Heart left ventricle (tissue), 16 donors: Measurements from ENCODE around the gene ATF4. TPM values are rescaled to one million over a fixed set of nuclear protein-coding genes. Genes with fewer than 3 reads are reported as not detected.
A peak's percentile ranks its signal among the peaks of the same experiment; 100 is the strongest.

Experiments
- ATAC-seq, 4 donors: fragments of 200-7000 bp; cut with Tn5 transposase; one replicate each; pipeline ENCODE4 v1.9.1; 2020 to 2022; ENCODE audit warnings: moderate library complexity in 4 of 4, mild to moderate bottlenecking in 3 of 4, moderate number of reproducible peaks in 1 of 4
- DNase-seq, 5 donors: peaks; one replicate each; pipeline ENCODE4 v3.0.0-alpha.2; 2020
- H3K27ac ChIP-seq, 12 donors: fragments of 200-600 bp; sonication (generic) in 4 of 12; one replicate each; pipeline versions ENCODE4 v1.5.0 to v1.8.0; 2016 to 2022; ENCODE audit warnings: mild to moderate bottlenecking in 2 of 12
- H3K27me3 ChIP-seq, 9 donors: fragments of 200-600 bp; sonication (generic) in 2 of 9; one replicate each; pipeline versions ENCODE4 v1.5.1 to v1.8.0; 2016 to 2022; ENCODE audit warnings: mild to moderate bottlenecking in 3 of 9
- H3K36me3 ChIP-seq, 9 donors: fragments of 200-600 bp; sonication (generic) in 2 of 9; one replicate each; pipeline versions ENCODE4 v1.5.0 to v1.8.0; 2018 to 2022; ENCODE audit warnings: mild to moderate bottlenecking in 2 of 9
- H3K4me1 ChIP-seq, 12 donors: fragments of 200-600 bp; sonication (generic) in 4 of 12; one replicate each; pipeline versions ENCODE4 v1.5.0 to v1.8.0; 2016 to 2022; ENCODE audit warnings: mild to moderate bottlenecking in 3 of 12
- H3K4me3 ChIP-seq, 12 donors: fragments of 200-600 bp; sonication (generic) in 4 of 12; one replicate each; pipeline versions ENCODE4 v1.5.0 to v1.8.0; 2017 to 2022; ENCODE audit warnings: mild to moderate bottlenecking in 9 of 12, moderate library complexity in 4 of 12
- H3K9me3 ChIP-seq, 12 donors: fragments of 200-600 bp; sonication (generic) in 4 of 12; one replicate each; pipeline versions ENCODE4 v1.5.0 to v1.8.0; 2016 to 2022; ENCODE audit warnings: mild to moderate bottlenecking in 1 of 12
- POLR2A ChIP-seq, 2 donors: fragments of 450-650 bp; IDR thresholded peaks; one replicate each; pipeline ENCODE4 v1.6.1; 2017; ENCODE audit warnings: antibody characterized with exemption in 2 of 2, mild to moderate bottlenecking in 2 of 2, moderate library complexity in 2 of 2
- WGBS, 4 donors: extraction: QIAGEN DNeasy Blood & Tissue Kit in 2 of 4; methylation state at CpG; one replicate each; pipeline versions ENCODE4 v1.1.5 to v1.1.7; 2013 to 2018; 5-methylcytosine and 5-hydroxymethylcytosine counted together
- intact Hi-C, 10 donors: fragments of 100-400 bp; cut with DNase I; formaldehyde crosslinking; loops; one replicate each; pipeline versions ENCODE4 v1.11.1 to v1.14.2; 2022
- polyA plus RNA-seq, 2 donors: library from polyadenylated mRNA; stranded (reverse); fragments of 200-250 nt; gene quantifications; one replicate each; pipeline ENCODE4 v1.2.3, GENCODE V29; 2013
- total RNA-seq, 9 donors: library from RNA; depleted of rRNA in 2 of 9; stranded (reverse); fragments of >200 nt in 2 of 9; fragmentation: NEBNext Ultra II Directional in 3 of 9; extraction: Animal tissue kit (Norgen Biotek cat#: 25700) in 3 of 9; gene quantifications; one replicate each; pipeline versions ENCODE4 v1.1.0 to v1.2.4, GENCODE V29; 2016 to 2023
- TF ChIP-seq, protein P1 (sequence below), 12 donors: fragments of 200-600 bp; sonication (generic) in 4 of 12; IDR thresholded peaks; one replicate each; pipeline versions ENCODE4 v1.5.0 to v1.8.0; 2018 to 2022; ENCODE audit warnings: antibody characterized with exemption in 12 of 12, mild to moderate bottlenecking in 5 of 12
- donor health status: ischemic (EF 13 %, LVEDD 7.1; RV severe dilation, severe dysfunction).
- donor health status: healthy with polysubstance abuse.
- donor health status: DM: no; HTN: yes; CAD: no.
- donor health status: DM: no; HTN: no; CAD: no.
- donor health status: ischemic (EF 25% LVEDD 6.9; RV normal size, moderate dysfunction).
- donor health status: ischemic (EF 25% LVEDD 5.7; RV mildly dilated, moderate dysfunction).
- donor health status: healthy.
- donor health status: DM: yes; HTN: yes; CAD: no.
- donor health status: ischemic (EF 35%, LVEDD 5.7; RV mildly dilated, moderate dysfunction).
- donor health status: nonischemic (EF 11% LVEDD 7.7; RV severe dilation, severe dysfunction).
- donor health status: DM: yes; HTN: yes; CAD: no.
- donor health status: PGD.
- donor health status: ischemic (EF 29% LVEDD 5.4; RV normal size, mild dysfunction).
- donor health status: nonischemic (EF 23%, LVEDD 6.1; RV moderate dilation, normal function).

The ATF4 gene
- total and polyA plus RNA-seq, 11 donors = 117 to 458 (median 176) TPM

DNA sequence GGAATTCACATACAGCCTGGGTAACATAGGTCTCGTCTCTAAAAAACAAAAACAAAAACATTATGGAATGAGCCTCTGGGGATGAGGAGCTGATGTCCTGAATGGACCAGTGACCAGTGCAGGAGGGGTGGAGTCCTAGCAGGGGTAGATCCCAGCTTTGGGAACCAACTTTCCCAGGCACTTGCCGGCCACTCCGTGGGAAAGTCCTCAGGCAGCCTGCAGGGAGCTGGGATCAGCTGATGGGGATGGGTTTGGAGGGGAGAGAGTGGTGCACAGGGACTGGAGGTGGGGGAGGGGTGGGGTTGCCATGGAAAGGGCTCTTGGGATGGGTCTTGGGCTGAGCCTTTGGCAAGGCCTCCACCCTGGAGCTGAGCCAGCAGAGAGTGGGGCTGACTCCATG, 44.5 kb upstream of the ATF4 start:
- no peaks in the 10 kb centered on the region for H3K9me3 ChIP-seq
- peak in 1 of 4 donors; percentile 38 for ATAC-seq
- H3K4me1 ChIP-seq = peaks cover 9 to 56% (median 24%) of the 10 kb centered on the region in 12 donors
- DNase-seq = peak in 4 of 5 donors; percentile 47 to 56 (median 54)
- H3K36me3 ChIP-seq = no peaks in the 10 kb centered on the region
- peak overlapping the region in 8 of 12 donors; percentile 1 to 73 (median 31) for H3K27ac ChIP-seq
- 69 to 77% (median 73%) methylated on average over 3 of the region's 3 CpGs for WGBS, 4 donors
- no peaks in the 10 kb centered on the region for H3K27me3 ChIP-seq
- intact Hi-C loops = no loop called here
- H3K4me3 ChIP-seq = no peak overlapping the region
- no peak for TF ChIP-seq POLR2A (IDR thresholded peaks at IDR 0.05)
- TF ChIP-seq, protein P1, sequence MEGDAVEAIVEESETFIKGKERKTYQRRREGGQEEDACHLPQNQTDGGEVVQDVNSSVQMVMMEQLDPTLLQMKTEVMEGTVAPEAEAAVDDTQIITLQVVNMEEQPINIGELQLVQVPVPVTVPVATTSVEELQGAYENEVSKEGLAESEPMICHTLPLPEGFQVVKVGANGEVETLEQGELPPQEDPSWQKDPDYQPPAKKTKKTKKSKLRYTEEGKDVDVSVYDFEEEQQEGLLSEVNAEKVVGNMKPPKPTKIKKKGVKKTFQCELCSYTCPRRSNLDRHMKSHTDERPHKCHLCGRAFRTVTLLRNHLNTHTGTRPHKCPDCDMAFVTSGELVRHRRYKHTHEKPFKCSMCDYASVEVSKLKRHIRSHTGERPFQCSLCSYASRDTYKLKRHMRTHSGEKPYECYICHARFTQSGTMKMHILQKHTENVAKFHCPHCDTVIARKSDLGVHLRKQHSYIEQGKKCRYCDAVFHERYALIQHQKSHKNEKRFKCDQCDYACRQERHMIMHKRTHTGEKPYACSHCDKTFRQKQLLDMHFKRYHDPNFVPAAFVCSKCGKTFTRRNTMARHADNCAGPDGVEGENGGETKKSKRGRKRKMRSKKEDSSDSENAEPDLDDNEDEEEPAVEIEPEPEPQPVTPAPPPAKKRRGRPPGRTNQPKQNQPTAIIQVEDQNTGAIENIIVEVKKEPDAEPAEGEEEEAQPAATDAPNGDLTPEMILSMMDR (IDR thresholded peaks at IDR 0.05) = no peak

DNA sequence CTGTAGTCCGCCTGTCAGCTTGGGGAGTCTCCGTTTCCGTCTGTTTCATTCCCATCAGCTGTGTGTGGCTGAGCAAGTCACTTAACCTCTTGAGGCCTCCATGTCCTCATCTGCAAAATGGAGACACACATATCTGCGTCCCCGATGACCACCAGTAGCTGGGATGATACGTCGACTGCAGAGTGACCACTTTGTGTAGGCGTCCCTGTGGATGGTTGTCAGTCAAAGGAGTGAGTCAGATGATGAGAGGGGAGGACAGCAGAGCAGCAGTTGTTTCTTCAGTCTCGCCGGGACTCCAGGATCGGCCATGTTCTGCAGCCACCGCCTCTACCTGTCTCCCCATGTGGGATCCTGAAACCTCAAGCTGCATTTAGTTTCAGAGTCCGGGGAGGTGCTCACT, 43.7 kb upstream of the ATF4 start:
- no peak for DNase-seq
- H3K27ac ChIP-seq = peak overlapping the region in 5 of 12 donors; percentile 1 to 73 (median 37)
- H3K9me3 ChIP-seq = no peaks in the 10 kb centered on the region
- TF ChIP-seq, protein P1 (IDR thresholded peaks at IDR 0.05) = no peak
- no peak for TF ChIP-seq POLR2A (IDR thresholded peaks at IDR 0.05)
- H3K36me3 ChIP-seq = no peaks in the 10 kb centered on the region
- intact Hi-C loops = no loop called here
- no peak for ATAC-seq
- H3K4me1 ChIP-seq = peaks cover 4 to 48% (median 17%) of the 10 kb centered on the region in 12 donors
- no peak overlapping the region for H3K4me3 ChIP-seq
- 75 to 86% (median 82%) methylated on average over 12 to 13 of the region's 13 CpGs for WGBS, 4 donors
- no peaks in the 10 kb centered on the region for H3K27me3 ChIP-seq

DNA sequence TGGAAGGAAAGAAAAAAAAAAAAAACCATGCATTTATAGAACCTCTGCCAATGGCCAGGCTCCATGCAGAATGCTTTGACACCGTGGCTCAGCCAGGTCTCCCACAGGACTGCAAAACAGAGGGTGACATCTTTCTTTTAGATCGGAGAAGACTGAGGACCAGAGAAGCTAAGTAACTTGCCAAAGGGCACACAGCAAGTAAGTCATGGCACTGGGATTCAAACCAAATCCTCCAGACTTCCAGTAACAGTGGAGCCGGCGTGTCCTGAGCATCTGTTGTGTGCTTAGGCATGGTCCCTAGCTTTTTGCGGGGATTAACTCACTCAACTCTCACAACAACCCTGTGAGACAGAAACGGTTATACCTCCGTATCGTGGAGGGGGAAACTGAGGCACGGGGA, 42.8 kb upstream of the ATF4 start:
- intact Hi-C loops = no loop called here

DNA sequence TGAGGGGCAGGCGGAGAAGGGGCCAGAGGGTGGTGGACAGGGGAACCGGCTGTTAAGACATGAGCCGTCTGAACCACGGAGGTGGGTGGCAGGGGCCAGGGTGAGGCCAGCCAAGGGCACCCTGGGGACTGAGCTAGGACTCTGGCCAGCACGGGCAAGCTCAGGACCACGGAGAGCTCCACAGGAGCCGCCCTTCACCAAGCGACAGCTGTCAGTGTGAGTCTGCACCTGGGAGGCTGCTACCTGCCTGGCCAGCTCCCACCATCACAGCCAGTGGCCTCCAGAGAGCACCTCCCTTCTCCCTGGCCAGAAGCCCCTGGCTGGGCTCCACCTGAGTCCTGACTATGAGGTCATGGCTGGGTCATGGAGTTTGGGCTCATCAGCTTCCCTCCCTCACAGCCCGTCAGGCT, 41.9 kb upstream of the ATF4 start:
- H3K36me3 ChIP-seq = no peaks in the 10 kb centered on the region
- H3K4me3 ChIP-seq = no peak overlapping the region
- TF ChIP-seq, protein P1 (IDR thresholded peaks at IDR 0.05) = no peak
- TF ChIP-seq POLR2A (IDR thresholded peaks at IDR 0.05) = no peak
- DNase-seq = no peak
- H3K27me3 ChIP-seq = no peaks in the 10 kb centered on the region
- H3K9me3 ChIP-seq = no peaks in the 10 kb centered on the region
- intact Hi-C loops = no loop called here
- H3K27ac ChIP-seq = no peak overlapping the region
- 43 to 83% (median 67%) methylated on average over 1 to 9 of the region's 9 CpGs for WGBS, 4 donors
- peaks cover 0 to 30% (median 4%) of the 10 kb centered on the region in 12 donors for H3K4me1 ChIP-seq
- ATAC-seq = peak in 3 of 4 donors; percentile 54 to 66 (median 62)

More for the DNA sequence above, 42.8 kb upstream of the ATF4 start:
- Histone ChIP-seq H3K4me1 (peaks cover 2 to 39% (median 9%) of the 10 kb centered on the region in 12 donors), H3K36me3 (no peaks in the 10 kb centered on the region), H3K4me3 (no peak overlapping the region), H3K9me3 (no peaks in the 10 kb centered on the region), H3K27me3 (no peaks in the 10 kb centered on the region), H3K27ac (no peak overlapping the region)
- no peak for TF ChIP-seq POLR2A (IDR thresholded peaks at IDR 0.05)
- TF ChIP-seq, protein P1 (IDR thresholded peaks at IDR 0.05) = no peak
- 89 to 93% (median 92%) methylated on average over 9 of the region's 9 CpGs for WGBS, 4 donors
- DNase-seq (no peak), ATAC-seq (no peak)
